ENCODE results near the gene TWF2.

Gene TWF2

GRCh38 chr3:52237006-52237656 is 1.8 kb downstream of the TWF2 start:
- DNase-seq: no peak

- no peak for DNase-seq
Measured at GRCh38 chr3:52236424-52236886, 2.5 kb downstream of the TWF2 start.

GRCh38 chr3:52234516-52235447 is 4.2 kb downstream of the TWF2 start:
- no peak for DNase-seq

GRCh38 chr3:52233968-52234367 is 5.0 kb downstream of the TWF2 start:
- DNase-seq: no peak

- no peak for DNase-seq
Measured at GRCh38 chr3:52233108-52233591, 5.8 kb downstream of the TWF2 start.

GRCh38 chr3:52232279-52233107 is 6.5 kb downstream of the TWF2 start:
- no peak for DNase-seq

GRCh38 chr3:52231502-52232278 is 7.3 kb downstream of the TWF2 start:
- DNase-seq: peak in 1 of 2 experiments; percentile 68

GRCh38 chr3:52230889-52231499 is 8.0 kb downstream of the TWF2 start:
- no peak for DNase-seq

GRCh38 chr3:52230461-52230860 is 8.5 kb downstream of the TWF2 start:
- DNase-seq: no peak

GRCh38 chr3:52229656-52230055 is 9.3 kb downstream of the TWF2 start:
- no peak for DNase-seq

GRCh38 chr3:52228751-52229291 is 10.1 kb downstream of the TWF2 start:
- DNase-seq: no peak

GRCh38 chr3:52228266-52228665 is 10.7 kb downstream of the TWF2 start:
- DNase-seq: no peak

- no peak for DNase-seq
Measured at GRCh38 chr3:52227766-52228165, 11.2 kb downstream of the TWF2 start.

GRCh38 chr3:52227117-52227516 is 11.8 kb downstream of the TWF2 start:
- DNase-seq: no peak

- no peak for DNase-seq
Measured at GRCh38 chr3:52226229-52226817, 12.6 kb downstream of the TWF2 start.

GRCh38 chr3:52225452-52226228 is 13.3 kb downstream of the TWF2 start, which contains the start of gene TLR9:
Gene TLR9 (minus strand): TSS chr3:52225645. CDS start chr3:52225529, 116 bp downstream.
- peak; percentile 96 for DNase-seq

- no peak for DNase-seq
Measured at GRCh38 chr3:52223449-52224408, 15.2 kb downstream of the TWF2 start.

- DNase-seq: no peak
Measured at GRCh38 chr3:52222319-52223221, 16.4 kb downstream of the TWF2 start.
